ENCODE results near the gene CC2D2B. TPM values are rescaled to one million over a fixed set of nuclear protein-coding genes. Genes with fewer than 3 reads are reported as not detected.

The CC2D2B gene
- total and polyA plus RNA-seq, 2 of the 13 experiments (the other 11 are each of a cell fraction or from before 2014, with no cell fraction given), result 0.20 TPM; not detected in 1

DNA sequence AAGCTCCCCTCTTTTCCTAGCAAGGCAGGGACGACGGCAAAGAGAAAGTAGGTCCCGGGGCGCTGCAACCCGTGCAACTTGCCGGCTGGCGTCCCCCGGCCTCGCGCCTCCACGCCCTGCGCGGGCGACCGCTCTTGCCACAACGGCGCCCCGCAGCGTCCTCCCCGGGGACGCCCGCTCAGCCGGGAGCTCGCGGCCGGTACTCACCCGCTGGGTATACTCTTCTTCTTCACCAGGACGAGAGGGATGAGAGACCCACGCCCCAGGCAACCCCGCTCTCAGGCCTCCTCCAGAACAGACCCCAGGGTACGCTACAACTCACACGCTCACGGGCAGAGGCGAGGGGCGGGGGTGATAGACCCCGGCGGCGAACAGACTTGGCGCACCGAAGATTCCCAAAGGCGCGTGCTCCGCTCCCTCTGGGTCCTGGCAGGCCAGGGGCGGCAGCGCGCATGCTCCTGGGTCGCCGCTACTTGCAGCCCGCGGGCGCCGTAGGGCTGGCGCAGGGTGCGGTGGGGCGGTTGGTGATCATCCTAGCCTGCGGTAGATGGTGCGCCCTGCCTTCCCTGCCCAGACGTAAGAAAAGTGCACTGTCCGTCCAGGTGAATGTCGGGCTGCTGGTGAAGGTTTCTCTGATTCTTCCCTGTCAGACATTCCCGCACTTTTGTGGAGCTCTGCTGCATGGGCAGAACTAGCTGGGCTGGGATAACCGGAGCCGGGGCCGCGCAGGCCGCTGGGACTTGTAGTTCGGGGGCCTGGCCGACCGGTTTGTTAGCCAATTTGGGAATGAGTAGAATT, at the start of gene CC2D2B (continued):
- TF ChIP-seq SRSF4 (IDR thresholded peaks at IDR 0.05; ENCODE audit: low read depth, low read length, poor library complexity, severe bottlenecking) (no peak), ZBTB20 (CRISPR knock-in tag; IDR thresholded peaks at IDR 0.05; ENCODE audit: borderline replicate concordance, low read depth) (peak; percentile 74; the same call in 1 of the 2 replicates), EHMT2 (IDR thresholded peaks at IDR 0.05; ENCODE audit: borderline replicate concordance, low read depth, low read length) (no peak), ATF7 (IDR thresholded peaks at IDR 0.05) (no peak), ATF7 (CRISPR knock-in tag; IDR thresholded peaks at IDR 0.05) (peak; percentile 70; the same call in 1 of the 2 replicates), ZNF563 (CRISPR knock-in tag; IDR thresholded peaks at IDR 0.05) (peak; percentile 33; the same call in 1 of the 2 replicates), RBM39 (IDR thresholded peaks at IDR 0.05; ENCODE audit: low read depth, low read length, poor library complexity, severe bottlenecking) (peak; percentile 35), GLI4 (CRISPR knock-in tag; IDR thresholded peaks at IDR 0.05; ENCODE audit: borderline replicate concordance) (no peak), HES4 (CRISPR knock-in tag; IDR thresholded peaks at IDR 0.05; ENCODE audit: borderline replicate concordance) (peak; percentile 63), ZNF10 (CRISPR knock-in tag; IDR thresholded peaks at IDR 0.05; ENCODE audit: borderline replicate concordance, low read depth) (no peak), ZNF572 (CRISPR knock-in tag; IDR thresholded peaks at IDR 0.05) (no peak)
- TF ChIP-seq, protein P1, sequence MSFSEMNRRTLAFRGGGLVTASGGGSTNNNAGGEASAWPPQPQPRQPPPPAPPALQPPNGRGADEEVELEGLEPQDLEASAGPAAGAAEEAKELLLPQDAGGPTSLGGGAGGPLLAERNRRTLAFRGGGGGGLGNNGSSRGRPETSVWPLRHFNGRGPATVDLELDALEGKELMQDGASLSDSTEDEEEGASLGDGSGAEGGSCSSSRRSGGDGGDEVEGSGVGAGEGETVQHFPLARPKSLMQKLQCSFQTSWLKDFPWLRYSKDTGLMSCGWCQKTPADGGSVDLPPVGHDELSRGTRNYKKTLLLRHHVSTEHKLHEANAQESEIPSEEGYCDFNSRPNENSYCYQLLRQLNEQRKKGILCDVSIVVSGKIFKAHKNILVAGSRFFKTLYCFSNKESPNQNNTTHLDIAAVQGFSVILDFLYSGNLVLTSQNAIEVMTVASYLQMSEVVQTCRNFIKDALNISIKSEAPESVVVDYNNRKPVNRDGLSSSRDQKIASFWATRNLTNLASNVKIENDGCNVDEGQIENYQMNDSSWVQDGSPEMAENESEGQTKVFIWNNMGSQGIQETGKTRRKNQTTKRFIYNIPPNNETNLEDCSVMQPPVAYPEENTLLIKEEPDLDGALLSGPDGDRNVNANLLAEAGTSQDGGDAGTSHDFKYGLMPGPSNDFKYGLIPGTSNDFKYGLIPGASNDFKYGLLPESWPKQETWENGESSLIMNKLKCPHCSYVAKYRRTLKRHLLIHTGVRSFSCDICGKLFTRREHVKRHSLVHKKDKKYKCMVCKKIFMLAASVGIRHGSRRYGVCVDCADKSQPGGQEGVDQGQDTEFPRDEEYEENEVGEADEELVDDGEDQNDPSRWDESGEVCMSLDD (CRISPR knock-in tag; IDR thresholded peaks at IDR 0.05; ENCODE audit: borderline replicate concordance), result no peak
- TF ChIP-seq, protein P2, sequence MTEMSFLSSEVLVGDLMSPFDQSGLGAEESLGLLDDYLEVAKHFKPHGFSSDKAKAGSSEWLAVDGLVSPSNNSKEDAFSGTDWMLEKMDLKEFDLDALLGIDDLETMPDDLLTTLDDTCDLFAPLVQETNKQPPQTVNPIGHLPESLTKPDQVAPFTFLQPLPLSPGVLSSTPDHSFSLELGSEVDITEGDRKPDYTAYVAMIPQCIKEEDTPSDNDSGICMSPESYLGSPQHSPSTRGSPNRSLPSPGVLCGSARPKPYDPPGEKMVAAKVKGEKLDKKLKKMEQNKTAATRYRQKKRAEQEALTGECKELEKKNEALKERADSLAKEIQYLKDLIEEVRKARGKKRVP (CRISPR knock-in tag; IDR thresholded peaks at IDR 0.05), result peak in 1 of 2 experiments; percentile 34; a peak in 1 of 4 replicates
- TF ChIP-seq, protein P3, sequence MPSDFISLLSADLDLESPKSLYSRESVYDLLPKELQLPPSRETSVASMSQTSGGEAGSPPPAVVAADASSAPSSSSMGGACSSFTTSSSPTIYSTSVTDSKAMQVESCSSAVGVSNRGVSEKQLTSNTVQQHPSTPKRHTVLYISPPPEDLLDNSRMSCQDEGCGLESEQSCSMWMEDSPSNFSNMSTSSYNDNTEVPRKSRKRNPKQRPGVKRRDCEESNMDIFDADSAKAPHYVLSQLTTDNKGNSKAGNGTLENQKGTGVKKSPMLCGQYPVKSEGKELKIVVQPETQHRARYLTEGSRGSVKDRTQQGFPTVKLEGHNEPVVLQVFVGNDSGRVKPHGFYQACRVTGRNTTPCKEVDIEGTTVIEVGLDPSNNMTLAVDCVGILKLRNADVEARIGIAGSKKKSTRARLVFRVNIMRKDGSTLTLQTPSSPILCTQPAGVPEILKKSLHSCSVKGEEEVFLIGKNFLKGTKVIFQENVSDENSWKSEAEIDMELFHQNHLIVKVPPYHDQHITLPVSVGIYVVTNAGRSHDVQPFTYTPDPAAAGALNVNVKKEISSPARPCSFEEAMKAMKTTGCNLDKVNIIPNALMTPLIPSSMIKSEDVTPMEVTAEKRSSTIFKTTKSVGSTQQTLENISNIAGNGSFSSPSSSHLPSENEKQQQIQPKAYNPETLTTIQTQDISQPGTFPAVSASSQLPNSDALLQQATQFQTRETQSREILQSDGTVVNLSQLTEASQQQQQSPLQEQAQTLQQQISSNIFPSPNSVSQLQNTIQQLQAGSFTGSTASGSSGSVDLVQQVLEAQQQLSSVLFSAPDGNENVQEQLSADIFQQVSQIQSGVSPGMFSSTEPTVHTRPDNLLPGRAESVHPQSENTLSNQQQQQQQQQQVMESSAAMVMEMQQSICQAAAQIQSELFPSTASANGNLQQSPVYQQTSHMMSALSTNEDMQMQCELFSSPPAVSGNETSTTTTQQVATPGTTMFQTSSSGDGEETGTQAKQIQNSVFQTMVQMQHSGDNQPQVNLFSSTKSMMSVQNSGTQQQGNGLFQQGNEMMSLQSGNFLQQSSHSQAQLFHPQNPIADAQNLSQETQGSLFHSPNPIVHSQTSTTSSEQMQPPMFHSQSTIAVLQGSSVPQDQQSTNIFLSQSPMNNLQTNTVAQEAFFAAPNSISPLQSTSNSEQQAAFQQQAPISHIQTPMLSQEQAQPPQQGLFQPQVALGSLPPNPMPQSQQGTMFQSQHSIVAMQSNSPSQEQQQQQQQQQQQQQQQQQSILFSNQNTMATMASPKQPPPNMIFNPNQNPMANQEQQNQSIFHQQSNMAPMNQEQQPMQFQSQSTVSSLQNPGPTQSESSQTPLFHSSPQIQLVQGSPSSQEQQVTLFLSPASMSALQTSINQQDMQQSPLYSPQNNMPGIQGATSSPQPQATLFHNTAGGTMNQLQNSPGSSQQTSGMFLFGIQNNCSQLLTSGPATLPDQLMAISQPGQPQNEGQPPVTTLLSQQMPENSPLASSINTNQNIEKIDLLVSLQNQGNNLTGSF (CRISPR knock-in tag; IDR thresholded peaks at IDR 0.05), result peak; percentile 63; the same call in 1 of the 2 replicates
- TF ChIP-seq, protein P4, sequence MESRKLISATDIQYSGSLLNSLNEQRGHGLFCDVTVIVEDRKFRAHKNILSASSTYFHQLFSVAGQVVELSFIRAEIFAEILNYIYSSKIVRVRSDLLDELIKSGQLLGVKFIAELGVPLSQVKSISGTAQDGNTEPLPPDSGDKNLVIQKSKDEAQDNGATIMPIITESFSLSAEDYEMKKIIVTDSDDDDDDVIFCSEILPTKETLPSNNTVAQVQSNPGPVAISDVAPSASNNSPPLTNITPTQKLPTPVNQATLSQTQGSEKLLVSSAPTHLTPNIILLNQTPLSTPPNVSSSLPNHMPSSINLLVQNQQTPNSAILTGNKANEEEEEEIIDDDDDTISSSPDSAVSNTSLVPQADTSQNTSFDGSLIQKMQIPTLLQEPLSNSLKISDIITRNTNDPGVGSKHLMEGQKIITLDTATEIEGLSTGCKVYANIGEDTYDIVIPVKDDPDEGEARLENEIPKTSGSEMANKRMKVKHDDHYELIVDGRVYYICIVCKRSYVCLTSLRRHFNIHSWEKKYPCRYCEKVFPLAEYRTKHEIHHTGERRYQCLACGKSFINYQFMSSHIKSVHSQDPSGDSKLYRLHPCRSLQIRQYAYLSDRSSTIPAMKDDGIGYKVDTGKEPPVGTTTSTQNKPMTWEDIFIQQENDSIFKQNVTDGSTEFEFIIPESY (CRISPR knock-in tag; IDR thresholded peaks at IDR 0.05), result peak; percentile 6; the same call in 1 of the 2 replicates
